Natural killer cell (primary cell): ENCODE measurements around the gene THSD4. TPM values are rescaled to one million over a fixed set of nuclear protein-coding genes. Genes with fewer than 3 reads are reported as not detected.

ENCODE experiments used
- ATAC-seq, 3 donors: fragments of 150-1000 bp in 2 of 3; fragments of 200-7000 bp in 1 of 3; cut with Tn5 transposase; 1 replicate in 1 of 3; 2 replicates in 2 of 3; pipeline ENCODE4 v1.10.0; 2021; ENCODE audit warnings: mild to moderate bottlenecking in 2 of 3, moderate library complexity in 2 of 3
- DNase-seq, 2 donors: peaks; one replicate each; pipeline versions ENCODE4 v3.0.0 to v3.0.0-alpha.2; 2013 to 2021; ENCODE audit warnings: mixed read lengths in 1 of 2
- H3K27ac ChIP-seq: one replicate; pipeline ENCODE4 v1.5.1; 2013; ENCODE audit warnings: mild to moderate bottlenecking, low read length
- H3K27me3 ChIP-seq: one replicate; pipeline ENCODE4 v1.6.1; 2013; ENCODE audit warnings: low read length; ENCODE audit not compliant: control insufficient read depth, insufficient read depth
- H3K36me3 ChIP-seq: one replicate; pipeline ENCODE4 v1.6.1; 2013; ENCODE audit warnings: low read length; ENCODE audit not compliant: control insufficient read depth, insufficient read depth
- H3K4me1 ChIP-seq: one replicate; pipeline ENCODE4 v1.6.1; 2013; ENCODE audit warnings: low read length; ENCODE audit not compliant: control insufficient read depth, insufficient read depth
- H3K4me3 ChIP-seq: one replicate; pipeline ENCODE4 v1.5.1; 2013; ENCODE audit warnings: low read length
- H3K9me3 ChIP-seq: one replicate; pipeline ENCODE4 v1.6.1; 2013; ENCODE audit warnings: low read length; ENCODE audit not compliant: control insufficient read depth, insufficient read depth
- H3K27ac Mint-ChIP-seq, 2 donors: one replicate each; pipeline ENCODE4 v1.8.0; 2022; ENCODE audit warnings: mild to moderate bottlenecking in 2 of 2, mixed read lengths in 2 of 2, moderate library complexity in 1 of 2
- H3K27me3 Mint-ChIP-seq, 2 donors: one replicate each; pipeline ENCODE4 v1.8.0; 2022; ENCODE audit warnings: low read depth in 2 of 2, mixed read lengths in 2 of 2
- H3K36me3 Mint-ChIP-seq: one replicate; pipeline ENCODE4 v1.8.0; 2022; ENCODE audit warnings: mixed read lengths
- H3K4me1 Mint-ChIP-seq, 2 donors: one replicate each; pipeline ENCODE4 v1.8.0; 2022; ENCODE audit warnings: mixed read lengths in 2 of 2
- H3K4me3 Mint-ChIP-seq: one replicate; pipeline ENCODE4 v1.8.0; 2022; ENCODE audit warnings: mild to moderate bottlenecking, moderate library complexity, mixed read lengths
- H3K9me3 Mint-ChIP-seq, 2 donors: one replicate each; pipeline ENCODE4 v1.8.0; 2022; ENCODE audit warnings: mixed read lengths in 2 of 2
- WGBS: methylation state at CpG from one replicate; pipeline ENCODE4 v1.1.7; 2013; ENCODE audit warnings: missing lambda C conversion rate; ENCODE audit not compliant: insufficient coverage; 5-methylcytosine and 5-hydroxymethylcytosine counted together
- intact Hi-C: fragments of 100-400 bp; cut with micrococcal nuclease; formaldehyde crosslinking; loops from one replicate; pipeline ENCODE4 v1.14.2; 2022
- total RNA-seq, 4 donors: library from RNA; stranded (reverse); fragments of 120-200 nt in 1 of 4; gene quantifications; one replicate each; pipeline versions ENCODE4 v1.2.3 to v1.2.4, GENCODE V29; 2013 to 2022
- TF ChIP-seq, protein P1 (sequence below): fragments of 200-600 bp; IDR thresholded peaks from one replicate; pipeline ENCODE4 v1.8.0; 2022; ENCODE audit warnings: antibody characterized with exemption

THSD4 gene
- total RNA-seq, 3 donors from 2014 or later (not counting 1 experiment from before 2014, with no cell fraction given) = not detected

DNA sequence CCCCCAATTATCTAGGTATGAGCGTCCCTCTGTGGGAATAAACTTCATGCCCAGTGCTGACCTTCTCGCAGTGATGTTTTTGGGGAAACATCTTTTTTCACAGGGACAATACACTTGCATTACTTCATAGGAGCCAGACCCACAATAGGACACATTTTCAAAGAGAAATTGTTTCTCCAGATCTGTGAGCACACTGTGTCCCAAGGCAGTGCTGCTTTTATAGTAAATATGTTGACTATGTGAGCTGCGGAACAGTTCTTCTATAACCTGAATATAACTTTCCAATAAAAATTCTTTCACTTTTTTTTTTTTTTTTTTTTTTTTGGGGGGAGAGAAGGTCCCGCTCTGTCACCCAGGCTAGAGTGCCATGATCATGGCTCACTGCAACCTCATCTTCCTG, 17.4 kb upstream of the THSD4 start:
- 96% methylated on average over 3 of the region's 4 CpGs for WGBS
- Mint-ChIP-seq H3K27me3 (peaks cover 0 to 20% of the 10 kb centered on the region in 2 donors), H3K9me3 (no peaks in the 10 kb centered on the region), H3K4me1 (no peaks in the 10 kb centered on the region), H3K4me3 (no peak overlapping the region), H3K36me3 (no peaks in the 10 kb centered on the region), H3K27ac (no peak overlapping the region)
- DNase-seq (no peak), ATAC-seq (no peak)
- H3K9me3 ChIP-seq = no peaks in the 10 kb centered on the region
- intact Hi-C loops = no loop called here
- H3K4me1 ChIP-seq = no peaks in the 10 kb centered on the region
- H3K4me3 ChIP-seq = no peak overlapping the region
- H3K27me3 ChIP-seq = no peaks in the 10 kb centered on the region
- no peak overlapping the region for H3K27ac ChIP-seq
- TF ChIP-seq, protein P1, sequence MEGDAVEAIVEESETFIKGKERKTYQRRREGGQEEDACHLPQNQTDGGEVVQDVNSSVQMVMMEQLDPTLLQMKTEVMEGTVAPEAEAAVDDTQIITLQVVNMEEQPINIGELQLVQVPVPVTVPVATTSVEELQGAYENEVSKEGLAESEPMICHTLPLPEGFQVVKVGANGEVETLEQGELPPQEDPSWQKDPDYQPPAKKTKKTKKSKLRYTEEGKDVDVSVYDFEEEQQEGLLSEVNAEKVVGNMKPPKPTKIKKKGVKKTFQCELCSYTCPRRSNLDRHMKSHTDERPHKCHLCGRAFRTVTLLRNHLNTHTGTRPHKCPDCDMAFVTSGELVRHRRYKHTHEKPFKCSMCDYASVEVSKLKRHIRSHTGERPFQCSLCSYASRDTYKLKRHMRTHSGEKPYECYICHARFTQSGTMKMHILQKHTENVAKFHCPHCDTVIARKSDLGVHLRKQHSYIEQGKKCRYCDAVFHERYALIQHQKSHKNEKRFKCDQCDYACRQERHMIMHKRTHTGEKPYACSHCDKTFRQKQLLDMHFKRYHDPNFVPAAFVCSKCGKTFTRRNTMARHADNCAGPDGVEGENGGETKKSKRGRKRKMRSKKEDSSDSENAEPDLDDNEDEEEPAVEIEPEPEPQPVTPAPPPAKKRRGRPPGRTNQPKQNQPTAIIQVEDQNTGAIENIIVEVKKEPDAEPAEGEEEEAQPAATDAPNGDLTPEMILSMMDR = no peak
- no peaks in the 10 kb centered on the region for H3K36me3 ChIP-seq

DNA sequence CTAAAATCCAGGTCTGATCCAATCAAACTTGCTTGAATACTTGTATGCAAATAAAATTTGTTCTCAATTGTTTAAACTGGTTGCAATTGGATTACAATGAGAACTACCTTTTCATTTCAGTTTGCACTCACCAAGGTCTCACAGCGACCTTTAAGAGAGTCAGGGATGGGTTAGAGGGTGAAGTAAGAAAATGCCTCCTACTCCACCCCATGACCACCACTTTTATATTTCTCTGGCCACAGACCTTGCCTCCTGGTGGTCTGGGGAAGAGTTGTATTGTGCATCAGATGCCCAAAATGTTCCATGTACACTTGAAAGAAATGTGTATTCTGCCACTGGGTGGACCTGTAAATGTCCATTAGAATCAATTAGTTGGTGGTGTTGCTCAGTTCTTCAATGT, 16.4 kb upstream of the THSD4 start:
- intact Hi-C loops = no loop called here
- no peak overlapping the region for H3K27ac Mint-ChIP-seq

DNA sequence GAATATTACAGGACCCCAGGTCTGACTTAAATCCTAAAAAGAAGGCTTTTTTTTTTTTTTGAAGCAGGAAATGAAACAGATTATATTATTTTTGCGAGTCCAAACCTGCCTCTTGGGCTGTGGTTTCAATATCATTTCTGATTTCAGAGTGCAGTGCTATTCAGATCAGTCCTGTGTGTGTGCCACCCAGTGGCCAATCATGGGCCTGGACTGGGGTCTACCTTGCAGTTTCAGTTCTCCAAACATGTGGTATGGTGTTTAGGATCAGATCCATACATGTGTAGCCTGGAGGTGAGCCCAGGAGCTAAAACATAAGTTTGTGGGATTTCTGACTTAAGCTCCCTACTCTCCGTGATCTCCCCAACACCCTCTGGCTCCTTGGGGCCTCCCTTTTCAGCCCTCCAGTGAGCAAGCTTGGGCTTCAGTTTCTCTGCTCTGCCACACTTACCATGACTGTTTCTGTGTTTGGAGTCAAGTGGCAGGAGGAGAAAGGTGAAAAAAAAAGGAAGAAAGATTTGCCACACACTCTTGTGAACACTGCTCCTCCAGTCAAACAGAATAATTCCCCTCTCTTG, 12.1 kb upstream of the THSD4 start:
- no peak overlapping the region for H3K4me3 ChIP-seq
- Mint-ChIP-seq H3K27me3 (peaks cover 14 to 16% of the 10 kb centered on the region in 2 donors), H3K36me3 (no peaks in the 10 kb centered on the region), H3K27ac (no peak overlapping the region), H3K4me1 (no peaks in the 10 kb centered on the region), H3K4me3 (no peak overlapping the region), H3K9me3 (no peaks in the 10 kb centered on the region)
- H3K36me3 ChIP-seq = no peaks in the 10 kb centered on the region
- ATAC-seq (no peak), DNase-seq (no peak)
- no peaks in the 10 kb centered on the region for H3K4me1 ChIP-seq
- H3K27me3 ChIP-seq = no peaks in the 10 kb centered on the region
- TF ChIP-seq, protein P1 = no peak
- intact Hi-C loops = no loop called here
- H3K9me3 ChIP-seq = no peaks in the 10 kb centered on the region
- 61% methylated on average over 2 of the region's 2 CpGs for WGBS
- H3K27ac ChIP-seq = no peak overlapping the region

More for the DNA sequence above, 16.4 kb upstream of the THSD4 start:
- H3K36me3 ChIP-seq = no peaks in the 10 kb centered on the region
- H3K4me3 ChIP-seq = no peak overlapping the region
- H3K4me3 Mint-ChIP-seq = no peak overlapping the region
- ATAC-seq = no peak
- H3K27ac ChIP-seq = no peak overlapping the region
- H3K27me3 ChIP-seq = no peaks in the 10 kb centered on the region
- no peak for DNase-seq
- H3K9me3 Mint-ChIP-seq = no peaks in the 10 kb centered on the region
- H3K4me1 Mint-ChIP-seq = no peaks in the 10 kb centered on the region
- H3K27me3 Mint-ChIP-seq = peaks cover 4 to 13% of the 10 kb centered on the region in 2 donors
- H3K36me3 Mint-ChIP-seq = no peaks in the 10 kb centered on the region
- H3K9me3 ChIP-seq = no peaks in the 10 kb centered on the region
- no CpG with 5 or more reads among the region's 1 CpG for WGBS
- H3K4me1 ChIP-seq = no peaks in the 10 kb centered on the region
- TF ChIP-seq, protein P1 = no peak

DNA sequence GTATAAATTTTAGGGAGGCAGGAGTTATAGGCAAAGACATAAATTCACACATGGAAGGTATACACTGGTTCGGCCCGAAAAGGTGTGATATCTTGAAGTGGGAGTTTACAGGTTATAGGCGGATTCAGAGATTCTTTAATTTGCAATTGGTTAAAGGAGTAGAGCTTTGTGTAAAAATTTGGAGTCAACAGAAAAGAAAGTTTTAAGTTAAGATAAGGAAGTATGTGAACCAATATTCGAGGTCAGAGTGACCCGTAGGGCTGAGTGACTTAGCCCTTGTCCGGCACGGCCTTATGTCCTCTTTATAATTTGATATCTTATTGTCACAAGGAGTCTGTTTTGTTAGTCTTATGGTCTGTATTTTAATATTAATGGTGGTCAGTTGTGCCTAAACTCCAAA, 10.6 kb upstream of the THSD4 start:
- Histone ChIP-seq H3K36me3 (no peaks in the 10 kb centered on the region), H3K4me3 (no peak overlapping the region), H3K4me1 (no peaks in the 10 kb centered on the region), H3K27ac (no peak overlapping the region), H3K27me3 (no peaks in the 10 kb centered on the region), H3K9me3 (no peaks in the 10 kb centered on the region)
- no peaks in the 10 kb centered on the region for H3K4me1 Mint-ChIP-seq
- intact Hi-C loops = no loop called here
- H3K4me3 Mint-ChIP-seq = no peak overlapping the region
- no peak overlapping the region for H3K27ac Mint-ChIP-seq
- DNase-seq (no peak), ATAC-seq (no peak)
- H3K27me3 Mint-ChIP-seq = peaks cover 14 to 16% of the 10 kb centered on the region in 2 donors
- TF ChIP-seq, protein P1 = no peak
- 87% methylated on average over 7 of the region's 7 CpGs for WGBS
- H3K9me3 Mint-ChIP-seq = no peaks in the 10 kb centered on the region
- no peaks in the 10 kb centered on the region for H3K36me3 Mint-ChIP-seq
